B cell (primary cell): ENCODE measurements around the gene BET1. TPM values are rescaled to one million over a fixed set of nuclear protein-coding genes. Genes with fewer than 3 reads are reported as not detected.

Experiments used
- ATAC-seq: fragments of 200-7000 bp; cut with Tn5 transposase; one replicate; pipeline ENCODE4 v1.10.0; 2021; ENCODE audit warnings: low read depth, mild to moderate bottlenecking, moderate number of reproducible peaks, moderate library complexity
- CTCF ChIA-PET: fragments of 350-600 bp; sonication (Branson Sonifier 250); formaldehyde crosslinking; loops from one replicate; lab custom pipeline; 2021; ENCODE audit warnings: antibody characterized with exemption, inconsistent platforms; lab: Charles Lee
- POLR2A ChIA-PET: fragments of 350-600 bp; sonication (Branson Sonifier 250); formaldehyde crosslinking; loops from one replicate; lab custom pipeline; 2021; ENCODE audit warnings: antibody characterized with exemption; lab: Charles Lee
- DNase-seq: peaks from one replicate; pipeline ENCODE4 v3.0.0; 2013
- H2AFZ ChIP-seq: 2 replicates; pipeline ENCODE4 v1.6.1; 2012; ENCODE audit warnings: mild to moderate bottlenecking, low read depth, low read length; ENCODE audit not compliant: insufficient read depth, poor library complexity, severe bottlenecking
- H3K27ac ChIP-seq, 2 donors: 1 replicate in 1 of 2; 2 replicates in 1 of 2; pipeline ENCODE4 v1.5.1; 2012 to 2013; ENCODE audit warnings: low read length in 2 of 2, mild to moderate bottlenecking in 2 of 2, moderate library complexity in 1 of 2
- H3K27me3 ChIP-seq, 4 experiments: fragments of 200-600 bp in 1 of 4; sonication (generic) in 1 of 4; replicated peaks in 1 of 4; 1 replicate in 2 of 4; 2 replicates in 2 of 4; pipeline versions ENCODE4 v1.6.1 to v1.7.0; 2013 to 2016; ENCODE audit warnings: low read length in 3 of 4, mild to moderate bottlenecking in 2 of 4, mixed read lengths in 1 of 4, moderate library complexity in 1 of 4; ENCODE audit not compliant: insufficient read depth in 4 of 4, control insufficient read depth in 3 of 4; ENCODE audit errors: control extremely low read depth in 1 of 4
- H3K36me3 ChIP-seq, 2 experiments: replicated peaks in 1 of 2; 1 replicate in 1 of 2; 2 replicates in 1 of 2; pipeline versions ENCODE4 v1.6.1 to v1.7.1; 2013; ENCODE audit warnings: low read length in 1 of 2; ENCODE audit not compliant: insufficient read depth in 2 of 2, control insufficient read depth in 1 of 2; ENCODE audit errors: control extremely low read depth in 1 of 2, extremely low read depth in 1 of 2
- H3K4me1 ChIP-seq, 2 donors: fragments of 200-600 bp in 1 of 2; sonication (generic) in 1 of 2; 1 replicate in 1 of 2; 2 replicates in 1 of 2; pipeline versions ENCODE4 v1.5.1 to v1.6.1; 2013 to 2017; ENCODE audit warnings: low read length in 2 of 2; ENCODE audit not compliant: control insufficient read depth in 2 of 2, insufficient read depth in 2 of 2
- H3K4me2 ChIP-seq: replicated peaks from 2 replicates; pipeline ENCODE3; 2012; ENCODE audit warnings: mild to moderate bottlenecking, low read depth, low read length; ENCODE audit not compliant: poor library complexity, severe bottlenecking
- H3K4me3 ChIP-seq, 5 experiments: fragments of 200-600 bp in 1 of 5; sonication (generic) in 1 of 5; 1 replicate in 3 of 5; 2 replicates in 2 of 5; pipeline versions ENCODE4 v1.5.1 to v1.7.0; 2011 to 2016; ENCODE audit warnings: low read length in 4 of 5, mild to moderate bottlenecking in 4 of 5, low read depth in 2 of 5, control low read depth in 1 of 5, moderate library complexity in 1 of 5; ENCODE audit not compliant: insufficient read depth in 1 of 5; ENCODE audit errors: control extremely low read depth in 1 of 5, extremely low read depth in 1 of 5
- H3K79me2 ChIP-seq: fragments of 200-600 bp; sonication (generic); one replicate; pipeline ENCODE4 v1.6.0; 2016; ENCODE audit warnings: low read length; ENCODE audit not compliant: control insufficient read depth, insufficient read depth
- H3K9ac ChIP-seq: fragments of 200-600 bp; sonication (generic); 2 replicates; pipeline ENCODE4 v1.6.1; 2017; ENCODE audit warnings: mild to moderate bottlenecking, low read length, moderate library complexity
- H3K9me3 ChIP-seq, 3 donors: one replicate each; pipeline versions ENCODE4 v1.6.1 to v1.7.1; 2013; ENCODE audit warnings: low read length in 2 of 3; ENCODE audit not compliant: control insufficient read depth in 2 of 3, insufficient read depth in 1 of 3; ENCODE audit errors: control extremely low read depth in 1 of 3
- H4K20me1 ChIP-seq: 2 replicates; pipeline ENCODE4 v1.6.0; 2012; ENCODE audit warnings: mild to moderate bottlenecking, low read length; ENCODE audit not compliant: insufficient read depth, control insufficient read depth, poor library complexity, severe bottlenecking
- H3K27ac Mint-ChIP-seq: one replicate; pipeline ENCODE4 v1.8.0; 2021; ENCODE audit warnings: mixed read lengths
- H3K27me3 Mint-ChIP-seq: one replicate; pipeline ENCODE4 v1.8.0; 2021; ENCODE audit warnings: mixed read lengths
- H3K4me1 Mint-ChIP-seq: one replicate; pipeline ENCODE4 v1.8.0; 2021; ENCODE audit warnings: mixed read lengths
- H3K4me3 Mint-ChIP-seq: one replicate; pipeline ENCODE4 v1.8.0; 2021; ENCODE audit warnings: mixed read lengths
- H3K9me3 Mint-ChIP-seq: one replicate; pipeline ENCODE4 v1.8.0; 2022; ENCODE audit warnings: mixed read lengths; ENCODE audit not compliant: insufficient read depth
- CTCF ChIP-seq: fragments of 200-600 bp; IDR thresholded peaks from one replicate; pipeline ENCODE4 v1.8.0; 2022; ENCODE audit warnings: antibody characterized with exemption, mild to moderate bottlenecking
- EZH2 ChIP-seq: IDR thresholded peaks from 2 replicates; pipeline ENCODE4 v1.6.1; 2012; ENCODE audit warnings: borderline replicate concordance, low read depth, mild to moderate bottlenecking, moderate library complexity, low read length; ENCODE audit not compliant: insufficient read depth, poor library complexity, severe bottlenecking
- WGBS: methylation state at CpG from one replicate; pipeline ENCODE4 v1.1.5; 2013; ENCODE audit warnings: missing lambda C conversion rate; ENCODE audit not compliant: insufficient coverage; 5-methylcytosine and 5-hydroxymethylcytosine counted together
- intact Hi-C: fragments of 100-400 bp; cut with micrococcal nuclease; formaldehyde crosslinking; loops from one replicate; pipeline ENCODE4 v1.10.0; 2022
- polyA plus RNA-seq: library from polyadenylated mRNA; depleted of rRNA; stranded (reverse); fragments of >200 nt; gene quantifications from 2 replicates; pipeline ENCODE4 v1.2.3, GENCODE V29; 2012
- total RNA-seq, 2 donors: library from RNA; stranded (reverse); fragments of 120-200 nt in 1 of 2; gene quantifications; 1 replicate in 1 of 2; 2 replicates in 1 of 2; pipeline versions ENCODE4 v1.2.3 to v1.2.4, GENCODE V29; 2013 to 2022

The BET1 gene
- total and polyA plus RNA-seq, 2 donors (not counting 1 experiment from before 2014, with no cell fraction given): 16.0 to 36.1 TPM

- H3K4me1 Mint-ChIP-seq: peaks cover 10% of the 10 kb centered on the region
- H3K4me2 ChIP-seq: no peak overlapping the region
- no peaks in the 10 kb centered on the region for H3K27me3 ChIP-seq
- H3K27ac Mint-ChIP-seq: no peak overlapping the region
- TF ChIP-seq CTCF (no peak), EZH2 (no peak)
- CTCF ChIA-PET: interaction anchor here (1.0 kb wide), 1 partner anchor 110 kb away, joined by 3 read pairs; no protein-coding TSS in a partner anchor
- WGBS: 78% methylated on average over 6 of the region's 7 CpGs
- no peaks in the 10 kb centered on the region for H3K27me3 Mint-ChIP-seq
- H3K9me3 ChIP-seq: no peaks in the 10 kb centered on the region
- H3K4me3 Mint-ChIP-seq: no peak overlapping the region
- no peaks in the 10 kb centered on the region for H3K9me3 Mint-ChIP-seq
- POLR2A ChIA-PET: no interaction called here
- no peaks in the 10 kb centered on the region for H3K36me3 ChIP-seq
- H2AFZ ChIP-seq: no peak overlapping the region
- no peak overlapping the region for H3K4me3 ChIP-seq
- ATAC-seq: no peak
- no peaks in the 10 kb centered on the region for H3K4me1 ChIP-seq
- no peak overlapping the region for H3K27ac ChIP-seq
- no peak for DNase-seq
- no peak overlapping the region for H3K9ac ChIP-seq
- intact Hi-C loops: no loop called here
- H4K20me1 ChIP-seq: no peaks in the 10 kb centered on the region
- H3K79me2 ChIP-seq: no peaks in the 10 kb centered on the region
Observed at GRCh38 chr7:93977211-93977950, 26.8 kb downstream of the BET1 start.

DNA sequence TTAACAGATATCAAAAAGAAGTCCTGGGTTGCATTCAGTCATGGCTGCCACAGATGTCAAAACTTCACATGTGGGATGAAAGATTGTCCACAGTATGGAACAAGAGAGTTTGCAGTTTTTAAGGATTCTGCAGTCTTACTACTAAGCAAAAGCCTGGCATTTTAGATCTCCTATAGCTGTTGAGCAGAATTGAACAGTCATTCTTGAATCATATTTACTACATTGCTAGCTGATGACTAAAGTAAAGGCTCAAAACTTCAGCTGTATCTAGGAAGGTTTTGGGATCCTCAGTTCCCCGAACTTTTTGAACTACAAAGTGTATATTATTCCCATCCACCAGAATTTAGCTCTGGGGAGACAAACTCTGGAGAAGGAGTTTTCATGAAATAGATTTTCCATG is 31.0 kb downstream of the BET1 start:
- no peaks in the 10 kb centered on the region for H3K9me3 ChIP-seq
- H3K27ac Mint-ChIP-seq: no peak overlapping the region
- no peak for TF ChIP-seq EZH2
- TF ChIP-seq CTCF: no peak
- H3K79me2 ChIP-seq: no peaks in the 10 kb centered on the region
- no peak overlapping the region for H3K27ac ChIP-seq
- no peaks in the 10 kb centered on the region for H3K27me3 Mint-ChIP-seq
- no CpG with 5 or more reads among the region's 1 CpG for WGBS
- intact Hi-C loops: no loop called here
- no peaks in the 10 kb centered on the region for H3K4me1 ChIP-seq
- H3K4me3 Mint-ChIP-seq: no peak overlapping the region
- ChIA-PET POLR2A (no interaction called here), CTCF (no interaction called here)
- no peaks in the 10 kb centered on the region for H4K20me1 ChIP-seq
- H3K4me2 ChIP-seq: no peak overlapping the region
- no peak overlapping the region for H2AFZ ChIP-seq
- ATAC-seq (no peak), DNase-seq (no peak)
- H3K9me3 Mint-ChIP-seq: no peaks in the 10 kb centered on the region
- H3K4me1 Mint-ChIP-seq: no peaks in the 10 kb centered on the region
- H3K9ac ChIP-seq: no peak overlapping the region
- H3K36me3 ChIP-seq: peaks cover 0 to 4% of the 10 kb centered on the region in 2 experiments
- H3K4me3 ChIP-seq: no peak overlapping the region
- no peaks in the 10 kb centered on the region for H3K27me3 ChIP-seq
